ENCODE results near the gene LEFTY1. TPM values are rescaled to one million over a fixed set of nuclear protein-coding genes. Genes with fewer than 3 reads are reported as not detected.

LEFTY1 gene
- total RNA-seq, 2 donors from 2014 or later: 0.35 TPM; not detected in 1

DNA sequence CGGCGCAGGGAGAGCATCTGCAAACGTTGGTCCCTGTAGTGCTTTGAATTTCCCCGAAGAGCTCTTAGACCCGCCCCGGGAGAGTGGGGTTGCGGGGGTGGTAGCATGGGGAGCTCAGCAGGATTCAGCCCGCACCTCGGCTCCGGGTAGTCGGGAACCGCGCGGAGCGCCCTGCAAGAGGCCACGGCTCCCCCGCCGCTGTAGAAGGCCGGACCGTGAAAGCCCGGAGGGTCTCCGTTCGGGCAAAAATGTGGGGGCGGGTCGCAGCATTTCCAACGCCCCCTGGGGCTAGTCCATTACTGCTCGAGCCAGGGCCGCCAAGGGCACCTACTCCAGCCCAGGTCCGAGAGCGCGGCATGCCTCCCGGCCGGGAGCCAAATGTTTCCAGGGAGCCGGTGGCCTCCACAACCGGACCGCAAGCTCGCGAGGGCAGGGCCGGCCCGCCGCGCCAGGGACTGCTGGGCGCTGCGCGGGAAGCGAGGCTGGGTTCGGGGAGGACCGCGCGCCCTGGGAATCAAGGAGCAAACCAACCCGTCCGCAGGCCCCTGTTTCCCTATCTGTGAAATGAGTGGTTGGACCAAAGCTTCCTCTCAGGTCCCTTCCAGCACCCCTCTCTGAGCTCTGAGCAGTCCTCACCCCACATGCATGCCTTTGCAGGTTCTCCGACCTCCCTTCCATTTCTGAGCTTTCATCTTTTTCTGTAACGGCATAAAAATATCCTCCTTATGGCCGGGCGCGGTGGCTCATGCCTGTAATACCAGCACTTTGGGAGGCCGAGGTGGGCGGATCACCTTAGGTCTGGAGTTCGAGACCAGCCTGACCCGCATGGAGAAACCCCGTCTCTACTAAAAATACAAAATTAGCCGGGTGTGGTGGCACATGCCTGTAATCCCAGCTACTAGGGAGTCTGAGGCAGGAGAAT, 6.0 kb downstream of the LEFTY1 start:
- Histone ChIP-seq H3K4me3 (peak overlapping the region; percentile 96 to 99), H3K36me3 (no peaks in the 10 kb centered on the region), H3K9me3 (no peaks in the 10 kb centered on the region), H3K27me3 (no peaks in the 10 kb centered on the region), H3K27ac (peak overlapping the region; percentile 85 to 92), H3K4me1 (peaks cover 0 to 38% of the 10 kb centered on the region in 2 donors)
- TF ChIP-seq, protein P1, sequence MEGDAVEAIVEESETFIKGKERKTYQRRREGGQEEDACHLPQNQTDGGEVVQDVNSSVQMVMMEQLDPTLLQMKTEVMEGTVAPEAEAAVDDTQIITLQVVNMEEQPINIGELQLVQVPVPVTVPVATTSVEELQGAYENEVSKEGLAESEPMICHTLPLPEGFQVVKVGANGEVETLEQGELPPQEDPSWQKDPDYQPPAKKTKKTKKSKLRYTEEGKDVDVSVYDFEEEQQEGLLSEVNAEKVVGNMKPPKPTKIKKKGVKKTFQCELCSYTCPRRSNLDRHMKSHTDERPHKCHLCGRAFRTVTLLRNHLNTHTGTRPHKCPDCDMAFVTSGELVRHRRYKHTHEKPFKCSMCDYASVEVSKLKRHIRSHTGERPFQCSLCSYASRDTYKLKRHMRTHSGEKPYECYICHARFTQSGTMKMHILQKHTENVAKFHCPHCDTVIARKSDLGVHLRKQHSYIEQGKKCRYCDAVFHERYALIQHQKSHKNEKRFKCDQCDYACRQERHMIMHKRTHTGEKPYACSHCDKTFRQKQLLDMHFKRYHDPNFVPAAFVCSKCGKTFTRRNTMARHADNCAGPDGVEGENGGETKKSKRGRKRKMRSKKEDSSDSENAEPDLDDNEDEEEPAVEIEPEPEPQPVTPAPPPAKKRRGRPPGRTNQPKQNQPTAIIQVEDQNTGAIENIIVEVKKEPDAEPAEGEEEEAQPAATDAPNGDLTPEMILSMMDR (IDR thresholded peaks at IDR 0.05): no peak
- peak; percentile 67 for DNase-seq (ENCODE audit: low spot score)

DNA sequence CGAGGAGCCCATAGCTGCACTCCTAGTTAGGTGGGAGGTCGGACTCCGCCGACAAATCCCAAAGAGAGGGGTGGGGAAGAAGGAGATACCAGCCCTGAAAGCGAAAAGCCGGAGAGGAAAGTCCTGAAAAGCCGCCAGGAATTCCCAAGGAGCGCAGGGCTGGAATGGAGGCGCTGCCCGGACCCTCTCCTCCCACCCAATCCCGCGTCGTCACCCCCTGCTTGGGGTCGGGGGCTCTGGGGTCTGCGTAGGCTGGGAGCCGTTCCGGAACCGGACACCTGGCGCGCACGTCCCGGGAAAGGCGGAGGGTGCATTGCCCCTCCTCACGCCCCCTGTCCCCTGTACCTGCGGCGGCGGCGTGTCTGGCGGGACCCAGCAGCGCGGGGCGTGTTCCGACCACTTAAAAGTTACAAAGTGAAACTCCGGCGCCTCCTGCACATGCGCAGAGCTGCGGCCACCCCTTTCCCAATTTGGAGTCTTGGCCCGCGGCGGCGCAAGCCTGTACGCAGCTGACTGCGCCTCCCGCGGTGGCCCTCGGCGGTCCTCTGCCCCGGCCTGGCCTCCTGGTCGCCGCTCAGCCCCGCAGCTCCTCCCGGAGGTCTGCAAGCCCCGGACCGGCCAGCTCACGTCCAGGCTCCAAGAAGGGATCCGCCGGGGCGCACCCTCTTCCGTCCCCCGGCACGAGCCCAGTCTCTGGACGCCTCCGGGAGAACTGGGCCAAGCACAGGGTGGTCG, 6.8 kb downstream of the LEFTY1 start, which contains the start of gene TMEM63A:
Gene TMEM63A, minus strand, starts transcription at position 422 of the 735 bp plus-strand sequence. CDS start 4,800 bp downstream, outside the sequence.
- H3K4me3 ChIP-seq: peak within 1 kb of the TSS; percentile 96 to 99
- TF ChIP-seq, protein P1 (IDR thresholded peaks at IDR 0.05): peak in 1 of 2 donors; percentile 64
- H3K4me1 ChIP-seq: peaks cover 0 to 46% of the 10 kb centered on the region in 2 donors
- H3K27me3 ChIP-seq: no peaks in the 10 kb centered on the region
- DNase-seq (ENCODE audit: low spot score): peak; percentile 94
- H3K9me3 ChIP-seq: no peaks in the 10 kb centered on the region
- peak within 1 kb of the TSS; percentile 85 to 92 for H3K27ac ChIP-seq
- no peaks in the 10 kb centered on the region for H3K36me3 ChIP-seq

DNA sequence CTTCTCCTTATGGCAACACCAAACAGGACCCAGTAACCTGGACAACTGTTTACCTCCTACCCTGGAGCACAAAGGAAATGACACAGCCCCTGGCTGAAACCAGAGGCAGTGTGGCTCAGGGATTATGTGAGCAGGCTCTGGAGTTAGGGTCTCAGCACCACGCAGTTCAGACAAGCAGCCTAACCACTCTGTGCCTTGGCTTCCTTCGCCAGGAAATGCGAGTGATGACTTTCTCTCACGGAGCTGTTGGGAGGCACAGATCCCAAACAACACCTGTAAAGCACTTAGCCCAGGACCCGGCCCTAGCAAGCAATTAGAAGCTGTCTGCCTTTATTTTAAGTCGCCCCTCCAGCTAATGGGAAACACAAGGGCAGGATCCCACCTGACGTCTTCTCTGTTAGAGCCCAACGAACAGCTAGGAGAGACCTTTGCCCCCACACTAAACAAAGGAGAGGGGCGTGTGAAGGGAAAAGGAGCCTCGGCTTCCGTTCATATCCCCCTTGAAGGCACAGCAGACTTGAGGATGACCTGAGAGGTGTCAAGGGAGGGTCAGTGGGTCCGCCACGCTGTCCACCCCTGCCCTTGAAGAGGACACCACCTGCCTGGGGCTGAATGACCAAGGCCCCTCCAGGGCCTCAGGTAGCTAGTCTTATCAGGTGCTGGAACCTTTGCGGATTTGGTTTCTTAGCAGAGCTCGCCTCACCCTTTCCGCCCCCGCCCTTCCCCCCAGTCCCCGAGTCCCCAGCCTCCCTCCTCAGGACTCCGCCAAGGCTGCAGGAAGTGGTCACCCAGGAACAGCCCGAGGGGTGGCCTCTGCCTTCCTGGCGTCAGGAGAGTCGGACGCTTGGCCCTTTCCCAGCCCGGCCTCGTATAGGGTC, 7.6 kb downstream of the LEFTY1 start:
- Histone ChIP-seq H3K9me3 (no peaks in the 10 kb centered on the region), H3K4me3 (peak overlapping the region; percentile 96 to 99), H3K4me1 (peaks cover 0 to 51% of the 10 kb centered on the region in 2 donors), H3K27ac (peak overlapping the region; percentile 85 to 92), H3K27me3 (no peaks in the 10 kb centered on the region), H3K36me3 (no peaks in the 10 kb centered on the region)
- DNase-seq (ENCODE audit: low spot score): no peak
- TF ChIP-seq, protein P1 (IDR thresholded peaks at IDR 0.05): no peak

DNA sequence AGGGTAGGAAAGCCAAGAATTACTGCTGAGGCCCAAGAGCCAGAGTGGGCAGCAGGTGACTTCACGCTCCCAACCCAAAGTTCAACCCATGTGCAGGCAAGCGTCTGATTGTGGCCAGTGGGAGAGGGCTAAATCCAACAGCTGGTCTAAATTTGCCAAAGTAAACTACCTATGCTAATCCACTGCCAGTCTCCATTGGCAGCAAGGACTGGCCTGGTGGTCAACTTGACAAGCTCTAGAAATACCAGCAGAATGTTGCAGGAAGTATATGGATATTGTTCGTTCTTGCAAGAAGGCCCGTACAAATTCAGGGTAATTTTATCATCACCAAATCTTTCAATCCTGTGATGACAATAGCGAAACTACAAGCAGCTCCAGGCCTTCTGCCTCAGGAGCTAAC, 8.3 kb downstream of the LEFTY1 start:
- H3K4me3 ChIP-seq: no peak overlapping the region
- peaks cover 2% of the 10 kb centered on the region for H3K36me3 ChIP-seq
- no peak for DNase-seq (ENCODE audit: low spot score)
- H3K27me3 ChIP-seq: no peaks in the 10 kb centered on the region
- TF ChIP-seq, protein P1 (IDR thresholded peaks at IDR 0.05): no peak
- peak overlapping the region; percentile 85 to 92 for H3K27ac ChIP-seq
- H3K9me3 ChIP-seq: no peaks in the 10 kb centered on the region
- H3K4me1 ChIP-seq: peaks cover 0 to 51% of the 10 kb centered on the region in 2 donors

DNA sequence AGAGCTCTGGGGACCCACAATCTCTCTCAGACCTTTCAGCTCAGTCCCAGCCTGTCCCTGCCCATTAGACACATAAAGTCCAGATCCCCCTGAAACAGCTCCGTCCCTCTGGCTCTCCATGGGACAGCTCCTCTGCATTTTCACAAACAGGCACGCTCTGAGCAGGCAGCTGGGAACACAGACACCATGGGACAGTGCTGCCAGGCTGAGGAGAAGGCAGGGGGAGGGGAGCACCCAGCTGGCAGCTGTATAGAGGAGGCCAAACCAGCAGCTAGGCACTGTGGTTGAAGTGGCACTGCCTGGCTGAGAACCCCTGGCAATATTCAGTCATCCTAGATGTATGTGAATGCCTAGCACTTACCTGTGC, 8.7 kb downstream of the LEFTY1 start:
- peak overlapping the region; percentile 85 to 92 for H3K27ac ChIP-seq
- TF ChIP-seq, protein P1 (IDR thresholded peaks at IDR 0.05): no peak
- peaks cover 0 to 51% of the 10 kb centered on the region in 2 donors for H3K4me1 ChIP-seq
- peaks cover 6% of the 10 kb centered on the region for H3K36me3 ChIP-seq
- no peak overlapping the region for H3K4me3 ChIP-seq
- H3K27me3 ChIP-seq: no peaks in the 10 kb centered on the region
- no peaks in the 10 kb centered on the region for H3K9me3 ChIP-seq
- no peak for DNase-seq (ENCODE audit: low spot score)

Data from right atrium auricular region (tissue), 2 donors.